ENCODE data around the gene CENPP.

CENPP gene

GRCh38 chr9:92360083-92360482 is 34.3 kb downstream of the CENPP start:
- TF ChIP-seq CTCF (IDR thresholded peaks at IDR 0.05) = no peak

GRCh38 chr9:92369075-92369474 is 43.3 kb downstream of the CENPP start:
- TF ChIP-seq CTCF (IDR thresholded peaks at IDR 0.05) = no peak

- no peak for TF ChIP-seq CTCF (IDR thresholded peaks at IDR 0.05)
Measured at GRCh38 chr9:92373167-92373566, 47.4 kb downstream of the CENPP start.

- no peak for TF ChIP-seq CTCF (IDR thresholded peaks at IDR 0.05)
Measured at GRCh38 chr9:92377876-92378275, 52.1 kb downstream of the CENPP start.

GRCh38 chr9:92378865-92379560 is 53.3 kb downstream of the CENPP start:
- no peak for TF ChIP-seq CTCF (IDR thresholded peaks at IDR 0.05)

- no peak for TF ChIP-seq CTCF (IDR thresholded peaks at IDR 0.05)
Measured at GRCh38 chr9:92380603-92381002, 54.9 kb downstream of the CENPP start.

GRCh38 chr9:92381775-92382174 is 56.0 kb downstream of the CENPP start:
- TF ChIP-seq CTCF (IDR thresholded peaks at IDR 0.05) = no peak

GRCh38 chr9:92384375-92384774 is 58.6 kb downstream of the CENPP start:
- TF ChIP-seq CTCF (IDR thresholded peaks at IDR 0.05) = no peak
